Breast epithelium (tissue), 3 donors: ENCODE measurements around the gene IGFLR1.

Experiments
- CTCF ChIP-seq, 3 donors: fragments of 450-650 bp; IDR thresholded peaks; one replicate each; pipeline ENCODE4 v1.5.1; 2016 to 2017; ENCODE audit warnings: antibody characterized with exemption in 3 of 3, mild to moderate bottlenecking in 3 of 3, moderate library complexity in 3 of 3
- POLR2A ChIP-seq: fragments of 450-650 bp; IDR thresholded peaks from one replicate; pipeline ENCODE4 v1.6.1; 2016; ENCODE audit warnings: antibody characterized with exemption, mild to moderate bottlenecking, moderate library complexity
- POLR2AphosphoS5 ChIP-seq, 3 donors: sonication (generic); formaldehyde crosslinking; IDR thresholded peaks; one replicate each; pipeline ENCODE4 v1.6.1; 2017; ENCODE audit warnings: antibody characterized with exemption in 3 of 3

DNA sequence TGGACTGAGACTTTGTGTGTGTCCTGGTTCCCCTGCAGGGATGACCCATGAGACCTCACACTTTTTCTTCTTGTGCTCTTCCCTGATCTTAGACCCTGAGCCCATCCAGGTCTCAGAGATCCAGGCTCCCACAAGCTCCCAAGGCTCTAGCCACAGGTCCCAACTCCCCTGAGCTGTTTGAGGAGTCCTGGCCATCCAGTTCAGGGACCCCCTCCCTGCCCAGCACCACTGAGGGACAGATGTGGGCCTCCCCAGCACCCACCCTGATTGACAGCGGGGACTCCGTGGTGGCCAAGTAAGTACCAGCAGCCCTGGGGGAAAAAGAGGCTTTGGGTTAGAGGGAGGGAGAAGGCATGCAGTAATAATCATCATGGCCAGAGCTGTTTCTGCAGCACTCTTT, 17.4 kb upstream of the IGFLR1 start:
- TF ChIP-seq CTCF (IDR thresholded peaks at IDR 0.05) = no peak
- no peak for TF ChIP-seq POLR2A
- TF ChIP-seq POLR2AphosphoS5 (IDR thresholded peaks at IDR 0.05) = no peak
